Measurements from ENCODE around the gene UBTD1. TPM values are rescaled to one million over a fixed set of nuclear protein-coding genes. Genes with fewer than 3 reads are reported as not detected.

Gene UBTD1
- total RNA-seq, 6 donors from 2014 or later: 40.6 to 93.1 (median 67.3) TPM

- no peaks in the 10 kb centered on the region for H3K36me3 ChIP-seq
- WGBS, 2 donors: 87 to 91% methylated on average over 9 of the region's 9 CpGs
- no peak for TF ChIP-seq CTCF (IDR thresholded peaks at IDR 0.05)
- no peak for TF ChIP-seq POLR2A (IDR thresholded peaks at IDR 0.05)
- no peak for TF ChIP-seq POLR2AphosphoS5 (IDR thresholded peaks at IDR 0.05)
- TF ChIP-seq EP300 (IDR thresholded peaks at IDR 0.05): no peak
- no peaks in the 10 kb centered on the region for H3K9me3 ChIP-seq
- H3K27me3 ChIP-seq: no peaks in the 10 kb centered on the region
- no peak overlapping the region for H3K27ac ChIP-seq
- H3K4me3 ChIP-seq: no peak overlapping the region
- peaks cover 0 to 6% (median 0%) of the 10 kb centered on the region in 4 donors for H3K4me1 ChIP-seq
- DNase-seq (no peak), ATAC-seq (ENCODE audit: low FRiP score in 2 of 2) (no peak)
Measured at GRCh38 chr10:97580421-97581367, 82.0 kb downstream of the UBTD1 start.

GRCh38 chr10:97582169-97582568, 83.4 kb downstream of the UBTD1 start:
- WGBS, 2 donors: 92% methylated on average over 8 of the region's 8 CpGs; no CpG with 5 or more reads in 1 of the 2 donors
- no peaks in the 10 kb centered on the region for H3K36me3 ChIP-seq
- no peak for ATAC-seq (ENCODE audit: low FRiP score in 2 of 2)

GRCh38 chr10:97583476-97583875, 84.8 kb downstream of the UBTD1 start:
- no peaks in the 10 kb centered on the region for H3K27me3 ChIP-seq
- no peak for TF ChIP-seq POLR2A (IDR thresholded peaks at IDR 0.05)
- TF ChIP-seq EP300 (IDR thresholded peaks at IDR 0.05): no peak
- TF ChIP-seq CTCF (IDR thresholded peaks at IDR 0.05): no peak
- no peak for TF ChIP-seq POLR2AphosphoS5 (IDR thresholded peaks at IDR 0.05)
- peaks cover 0 to 6% (median 0%) of the 10 kb centered on the region in 4 donors for H3K4me1 ChIP-seq
- H3K36me3 ChIP-seq: no peaks in the 10 kb centered on the region
- H3K27ac ChIP-seq: peak overlapping the region in 1 of 4 donors; percentile 45
- H3K4me3 ChIP-seq: no peak overlapping the region
- no peak for ATAC-seq (ENCODE audit: low FRiP score in 2 of 2)
- DNase-seq: peak in 1 of 2 donors; percentile 69
- WGBS, 2 donors: 93% methylated on average over 11 of the region's 13 CpGs; no CpG with 5 or more reads in 1 of the 2 donors
- no peaks in the 10 kb centered on the region for H3K9me3 ChIP-seq

More at GRCh38 chr10:97582169-97582568, 83.4 kb downstream of the UBTD1 start:
- Histone ChIP-seq H3K4me1 (peaks cover 0 to 6% (median 0%) of the 10 kb centered on the region in 4 donors), H3K27ac (no peak overlapping the region), H3K4me3 (no peak overlapping the region), H3K9me3 (no peaks in the 10 kb centered on the region), H3K27me3 (no peaks in the 10 kb centered on the region)
- no peak for TF ChIP-seq POLR2A (IDR thresholded peaks at IDR 0.05)
- TF ChIP-seq CTCF (IDR thresholded peaks at IDR 0.05): no peak
- TF ChIP-seq POLR2AphosphoS5 (IDR thresholded peaks at IDR 0.05): no peak
- TF ChIP-seq EP300 (IDR thresholded peaks at IDR 0.05): no peak
- DNase-seq: no peak

GRCh38 chr10:97584060-97584797, 85.5 kb downstream of the UBTD1 start, which contains the start of gene HOGA1:
Gene HOGA1, plus strand, starts transcription at chr10:97584389. Its CDS starts 315 bp downstream, at chr10:97584704.
- no peak for TF ChIP-seq POLR2AphosphoS5 (IDR thresholded peaks at IDR 0.05)
- TF ChIP-seq POLR2A (IDR thresholded peaks at IDR 0.05): no peak
- TF ChIP-seq EP300 (IDR thresholded peaks at IDR 0.05): no peak
- TF ChIP-seq CTCF (IDR thresholded peaks at IDR 0.05): no peak
- DNase-seq (peak in 1 of 2 donors; percentile 50), ATAC-seq (ENCODE audit: low FRiP score in 2 of 2) (peak; percentile 54 to 68)
- Histone ChIP-seq H3K27ac (peak within 1 kb of the TSS in 2 of 4 donors; percentile 39 to 45), H3K4me1 (peaks cover 0 to 6% (median 0%) of the 10 kb centered on the region in 4 donors), H3K9me3 (no peaks in the 10 kb centered on the region), H3K4me3 (no peak within 1 kb of the TSS), H3K36me3 (no peaks in the 10 kb centered on the region), H3K27me3 (no peaks in the 10 kb centered on the region)
- WGBS, 2 donors: 50 to 80% methylated on average over 1 to 5 of the region's 5 CpGs
